NOMO-1 treated with DMSO at 0.1 percent for 48 hours (cell line): ENCODE data around the gene SLC25A38.
A peak's percentile ranks its signal among the peaks of the same experiment; 100 is the strongest.

Experiments used
- DNase-seq: peaks from one replicate; lab custom pipeline; 2025; ENCODE audit not compliant: unreplicated experiment; lab: John Stamatoyannopoulos, UW

The SLC25A38 gene

DNA sequence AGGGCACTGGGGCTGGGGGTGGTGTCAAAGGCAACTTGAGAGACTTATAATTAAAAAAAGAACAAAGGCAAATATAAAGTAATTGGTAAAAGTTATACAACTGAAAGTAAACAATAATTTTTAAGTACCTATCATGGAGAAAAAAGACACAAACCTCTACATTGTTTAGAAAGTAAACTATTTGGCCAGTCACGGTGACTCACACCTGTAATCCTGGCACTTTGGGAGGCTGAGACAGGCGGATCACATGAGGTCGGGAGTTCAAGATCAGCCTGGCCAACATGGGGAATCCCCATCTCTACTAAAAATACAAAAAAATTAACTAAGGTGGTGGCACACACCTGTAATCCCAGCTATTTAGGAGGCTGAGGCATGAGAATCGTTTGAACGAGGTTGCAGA lies 49.2 kb downstream of the SLC25A38 start:
- DNase-seq: no peak

DNA sequence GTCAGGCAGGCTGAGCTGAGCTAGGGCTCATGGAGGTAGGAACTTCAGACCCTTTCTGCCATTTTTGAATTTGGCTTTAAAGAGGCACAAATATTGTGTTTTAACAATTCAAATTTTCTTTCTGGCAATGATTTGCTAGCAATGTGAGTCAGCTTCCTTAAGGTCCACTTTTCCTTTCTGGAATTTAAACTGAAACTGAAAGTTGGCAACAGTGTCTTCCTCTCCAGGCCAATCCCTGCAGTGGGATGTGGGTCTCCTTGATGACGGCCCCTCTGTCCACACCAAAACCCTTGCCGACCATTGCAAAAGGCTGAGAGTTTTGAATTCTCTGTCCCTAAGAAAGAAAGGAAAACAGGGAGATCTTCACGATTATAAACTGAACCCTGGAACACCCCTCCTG lies 50.5 kb downstream of the SLC25A38 start:
- DNase-seq: no peak

DNA sequence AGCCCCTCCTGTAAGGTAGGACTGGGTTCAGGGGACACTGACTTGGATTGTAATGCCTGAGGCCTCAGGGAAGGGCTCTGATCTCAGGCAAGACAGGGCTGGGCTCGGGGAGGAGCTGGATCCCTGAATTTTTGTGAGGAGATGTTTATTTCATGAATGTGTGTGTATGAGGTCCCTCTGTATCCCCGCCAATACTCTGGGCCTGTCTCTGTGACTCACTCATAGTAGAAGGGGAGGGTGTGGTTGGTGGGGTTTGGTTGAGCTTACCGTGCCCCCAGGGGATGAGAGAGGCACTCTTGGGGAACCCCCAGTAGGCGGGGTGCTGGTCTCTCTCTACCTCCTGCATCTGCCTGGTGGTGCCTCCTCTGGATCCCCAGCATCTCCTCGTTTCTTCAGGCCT lies 51.4 kb downstream of the SLC25A38 start:
- no peak for DNase-seq

DNA sequence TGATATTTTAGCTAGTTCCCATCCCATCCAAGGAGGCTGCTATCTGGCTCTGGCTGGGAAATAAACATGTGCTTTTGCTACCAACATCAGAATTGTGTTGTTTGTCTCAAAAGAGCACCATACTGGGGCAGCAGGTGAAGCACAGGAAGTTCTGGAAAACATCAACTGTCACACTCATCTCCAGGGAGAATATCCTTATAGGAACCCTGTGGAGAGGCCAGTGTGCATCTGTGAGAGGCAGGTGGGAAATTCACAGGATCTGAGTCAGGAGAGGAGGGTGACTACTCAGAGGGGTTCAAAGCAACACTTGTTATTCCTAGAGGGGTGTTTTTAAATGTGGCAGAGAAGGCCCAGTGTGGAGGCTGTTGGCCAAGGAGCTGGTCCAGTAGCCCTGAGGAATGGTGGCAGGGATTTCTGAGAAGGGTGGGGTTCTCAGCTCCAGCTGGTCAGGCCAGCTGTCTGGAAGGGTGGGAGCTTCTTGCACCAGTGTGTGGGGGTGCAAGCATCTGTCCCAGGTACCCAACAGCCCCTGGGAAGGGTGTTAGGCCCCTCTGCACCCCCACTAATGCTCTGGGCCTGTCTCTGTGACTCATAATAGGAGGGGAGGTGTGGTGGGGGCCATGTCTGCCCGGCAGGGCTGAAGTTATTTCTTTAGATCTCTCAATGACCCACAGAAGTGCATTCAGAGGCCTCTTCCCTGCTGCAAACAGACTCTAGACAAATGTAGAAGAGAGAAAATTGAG lies 52.0 kb downstream of the SLC25A38 start:
- no peak for DNase-seq

DNA sequence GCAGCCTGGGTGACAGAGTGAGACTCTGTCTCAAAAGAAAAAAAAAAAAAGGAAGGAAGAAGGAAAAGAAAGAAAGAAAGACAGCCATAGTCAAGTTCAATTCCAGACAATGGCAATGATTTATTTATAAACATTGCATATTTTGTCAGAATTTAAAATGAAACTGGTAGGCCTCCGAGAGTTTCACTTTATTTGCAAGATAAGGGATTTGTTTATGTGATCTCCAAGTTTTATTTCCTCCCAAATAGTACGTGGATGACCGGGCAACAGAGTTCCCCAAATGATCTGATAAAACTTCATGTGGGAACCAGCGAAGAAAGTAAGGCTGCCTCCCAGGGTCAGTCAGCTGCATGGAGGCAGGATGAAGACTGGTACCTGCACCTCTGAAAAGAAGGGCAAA lies 55.7 kb downstream of the SLC25A38 start:
- no peak for DNase-seq

DNA sequence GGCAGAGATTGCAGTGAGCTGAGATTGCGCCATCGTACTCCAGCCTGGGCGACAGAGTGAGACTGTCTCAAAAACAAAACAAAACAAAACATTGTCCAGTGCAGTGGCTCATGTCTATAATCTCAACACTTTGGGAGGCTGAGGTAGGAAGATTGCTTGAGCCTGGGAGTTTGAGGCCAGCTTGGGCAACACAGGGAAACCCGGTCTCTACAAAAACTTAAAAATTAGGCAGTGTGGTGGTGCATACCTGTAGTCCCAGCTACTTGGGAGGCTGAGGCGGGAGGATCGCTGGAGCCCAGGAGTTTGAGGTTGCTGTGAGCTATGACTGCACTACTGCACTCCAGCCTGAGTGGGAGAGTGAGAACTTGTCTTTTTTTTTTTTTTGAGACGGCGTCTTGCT lies 57.1 kb downstream of the SLC25A38 start:
- no peak for DNase-seq

DNA sequence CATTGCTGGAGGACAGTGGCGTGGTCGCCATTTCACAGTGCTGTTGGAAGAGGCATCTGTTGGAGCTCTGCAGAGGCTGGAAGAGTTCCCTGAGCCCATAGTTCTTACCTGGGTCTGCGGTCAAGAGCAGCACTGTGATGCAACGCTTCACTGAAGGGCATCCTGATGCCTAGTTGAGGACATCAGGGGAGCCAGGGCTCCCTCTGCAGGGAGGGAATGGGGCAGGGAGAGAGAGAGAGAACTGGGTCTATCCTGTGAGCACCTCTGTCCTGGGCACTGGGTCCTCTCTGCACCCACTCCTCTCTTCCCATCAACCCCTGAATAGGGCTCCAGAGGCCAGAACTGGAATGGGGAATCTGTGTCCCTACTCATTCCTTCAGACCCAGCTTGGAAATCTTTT lies 60.4 kb downstream of the SLC25A38 start:
- DNase-seq: no peak

DNA sequence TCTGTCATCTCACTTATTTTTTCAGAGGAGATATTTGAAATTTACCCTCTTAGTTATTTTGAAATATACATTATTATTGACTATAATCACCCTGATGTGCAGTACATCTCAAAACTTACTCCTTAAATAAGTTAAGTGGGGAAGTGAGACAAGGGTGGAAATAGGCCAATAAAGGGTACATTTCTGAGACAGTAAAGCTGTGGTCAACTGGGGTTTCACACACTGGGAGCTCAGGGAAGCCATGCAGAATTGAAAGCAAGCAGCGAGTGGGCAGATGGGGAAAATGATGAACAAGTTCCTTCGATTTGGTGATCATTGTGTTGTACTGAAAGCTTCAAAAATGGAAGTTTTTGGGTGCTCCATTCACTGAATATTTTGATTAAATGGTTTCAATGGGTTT lies 62.8 kb downstream of the SLC25A38 start:
- DNase-seq: peak; percentile 11

DNA sequence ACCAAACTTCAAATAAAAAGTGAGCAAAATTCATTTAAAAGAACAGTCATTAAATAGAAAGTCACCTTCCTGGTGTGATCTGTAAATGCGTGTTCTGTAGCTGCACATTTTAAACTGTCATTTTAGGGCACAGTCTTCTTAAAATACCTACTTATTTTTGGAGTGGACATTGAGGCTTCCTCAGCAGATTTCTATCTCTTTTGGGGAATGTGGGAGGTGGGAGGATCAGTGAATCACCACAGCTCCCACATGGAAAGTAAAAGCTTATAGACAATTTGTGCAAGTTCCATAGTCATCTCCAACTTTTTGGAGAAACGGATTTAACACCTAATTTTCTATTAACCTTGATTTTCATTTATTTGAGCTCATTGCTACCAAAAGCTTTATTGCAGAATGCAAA lies 63.3 kb downstream of the SLC25A38 start:
- no peak for DNase-seq
